IPS-18c (cell line): ENCODE measurements around the gene EIF3B.
A peak's percentile ranks its signal among the peaks of the same experiment; 100 is the strongest.
"Not testable (repeated sequence)": the region's sequence is repeated elsewhere in the genome, so short reads cannot be mapped to it uniquely, and the experiment has no call there.

Experiments used
- H3K4me3 ChIP-seq: 2 replicates; pipeline ENCODE4 v1.7.0; 2013; ENCODE audit warnings: low read depth, mild to moderate bottlenecking, low read length, moderate library complexity; ENCODE audit not compliant: insufficient read depth
- H3K9me3 ChIP-seq: one replicate; pipeline ENCODE4 v1.6.1; 2013; ENCODE audit warnings: mild to moderate bottlenecking, low read length, moderate library complexity; ENCODE audit not compliant: control insufficient read depth, insufficient read depth

Gene EIF3B

GRCh38 chr7:2384354-2385243 lies 30.0 kb downstream of the EIF3B start:
- Histone ChIP-seq H3K4me3 (no peak overlapping the region), H3K9me3 (no peaks in the 10 kb centered on the region)

- H3K9me3 ChIP-seq = not testable (repeated sequence)
These were observed 31.5 kb downstream of the EIF3B start for GRCh38 chr7:2386122-2386521.

GRCh38 chr7:2386964-2387669 lies 32.5 kb downstream of the EIF3B start:
- Histone ChIP-seq H3K4me3 (no peak overlapping the region), H3K9me3 (no peaks in the 10 kb centered on the region)

More at GRCh38 chr7:2386122-2386521, 31.5 kb downstream of the EIF3B start:
- not testable (repeated sequence) for H3K4me3 ChIP-seq

- Histone ChIP-seq H3K9me3 (no peaks in the 10 kb centered on the region), H3K4me3 (no peak overlapping the region)
These were observed 33.4 kb downstream of the EIF3B start for GRCh38 chr7:2387897-2388636.

DNA sequence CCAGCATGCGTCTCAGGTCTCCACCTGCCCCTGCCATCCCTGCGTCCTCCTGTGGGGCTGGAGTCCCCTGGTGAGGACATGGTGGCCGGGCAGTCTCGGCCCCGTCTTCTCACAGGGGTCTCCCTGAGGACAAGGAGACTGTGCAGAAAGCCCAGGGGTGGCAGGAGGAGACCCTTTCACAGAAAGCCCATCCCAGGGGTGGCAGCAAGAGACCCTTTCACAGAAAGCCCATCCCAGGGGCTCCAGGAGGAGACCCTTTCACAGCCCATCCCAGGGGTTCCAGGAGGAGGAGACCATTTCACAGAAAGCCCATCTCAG lies 34.0 kb downstream of the EIF3B start:
- Histone ChIP-seq H3K9me3 (no peaks in the 10 kb centered on the region), H3K4me3 (no peak overlapping the region)

GRCh38 chr7:2390020-2390816 lies 35.6 kb downstream of the EIF3B start:
- H3K9me3 ChIP-seq = not testable (repeated sequence)

DNA sequence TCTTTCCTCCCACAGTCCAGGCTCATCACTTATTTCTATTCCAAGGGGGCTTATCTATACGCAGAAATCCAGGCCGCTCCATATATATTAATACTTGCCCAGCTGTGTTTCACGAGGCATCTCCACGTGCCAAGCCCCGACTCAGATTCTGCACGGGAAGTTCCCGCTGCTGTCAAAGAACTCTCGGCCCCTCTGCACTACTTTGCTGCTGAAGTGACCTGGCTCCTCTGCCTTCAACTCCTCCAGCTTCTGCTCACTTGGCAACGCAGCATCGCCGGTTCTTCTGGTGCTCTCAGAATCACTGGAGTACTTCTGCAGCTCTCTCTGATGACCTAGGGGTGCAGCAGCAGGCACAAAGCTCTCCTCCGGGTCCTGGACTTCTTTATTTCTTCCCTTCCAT lies 39.1 kb downstream of the EIF3B start:
- no peak overlapping the region for H3K4me3 ChIP-seq
- no peaks in the 10 kb centered on the region for H3K9me3 ChIP-seq

More at GRCh38 chr7:2390020-2390816, 35.6 kb downstream of the EIF3B start:
- H3K4me3 ChIP-seq = not testable (repeated sequence)

GRCh38 chr7:2394566-2395082 lies 40.0 kb downstream of the EIF3B start:
- Histone ChIP-seq H3K4me3 (no peak overlapping the region), H3K9me3 (no peaks in the 10 kb centered on the region)

GRCh38 chr7:2398506-2398905 lies 43.9 kb downstream of the EIF3B start:
- no peaks in the 10 kb centered on the region for H3K9me3 ChIP-seq
- no peak overlapping the region for H3K4me3 ChIP-seq

DNA sequence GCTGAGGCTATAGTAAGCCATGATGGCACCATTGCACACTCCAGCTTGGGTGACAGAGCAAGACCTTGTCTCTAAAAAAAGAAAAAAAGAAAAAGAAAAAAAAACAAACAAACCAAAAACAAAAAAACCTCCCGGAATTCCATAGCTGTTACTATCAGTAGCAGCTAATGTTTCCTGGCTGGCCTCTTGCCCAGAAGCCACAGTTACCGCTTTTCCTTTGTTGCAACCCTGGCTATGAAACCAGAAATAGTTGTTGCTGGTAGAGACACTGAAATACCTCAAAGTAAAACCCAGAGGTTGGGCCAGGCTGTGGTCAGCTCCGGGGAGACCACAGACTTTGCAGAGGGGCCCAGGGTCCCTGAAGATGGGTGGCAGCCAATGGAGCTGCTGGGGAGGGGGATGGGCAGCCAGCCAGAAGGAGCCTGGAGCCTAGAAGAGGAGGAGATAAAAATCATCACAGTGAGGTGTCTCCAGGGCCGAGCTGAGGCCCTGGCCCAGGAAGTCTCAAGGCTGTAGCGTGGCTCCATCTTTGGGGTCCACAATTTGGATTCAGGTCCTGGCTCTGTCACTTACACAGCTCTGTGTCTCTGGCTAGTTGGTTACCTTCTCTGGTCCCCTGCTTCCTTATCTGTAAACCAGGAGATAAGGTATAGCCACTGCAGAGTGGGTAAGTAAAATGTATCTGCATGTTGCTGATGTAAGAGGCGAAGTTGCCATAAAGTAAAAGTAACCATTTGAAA lies 45.4 kb downstream of the EIF3B start:
- no peaks in the 10 kb centered on the region for H3K9me3 ChIP-seq
- no peak overlapping the region for H3K4me3 ChIP-seq

GRCh38 chr7:2402687-2403013 lies 48.0 kb downstream of the EIF3B start:
- H3K9me3 ChIP-seq = no peaks in the 10 kb centered on the region
- peak overlapping the region; percentile 78 for H3K4me3 ChIP-seq

GRCh38 chr7:2403014-2403717 lies 48.5 kb downstream of the EIF3B start, which contains the start of gene CHST12:
Gene CHST12, plus strand, starts transcription at chr7:2403611. Its CDS starts 29,029 bp downstream, at chr7:2432640.
- H3K4me3 ChIP-seq = peak within 1 kb of the TSS; percentile 79
- H3K9me3 ChIP-seq = no peaks in the 10 kb centered on the region

DNA sequence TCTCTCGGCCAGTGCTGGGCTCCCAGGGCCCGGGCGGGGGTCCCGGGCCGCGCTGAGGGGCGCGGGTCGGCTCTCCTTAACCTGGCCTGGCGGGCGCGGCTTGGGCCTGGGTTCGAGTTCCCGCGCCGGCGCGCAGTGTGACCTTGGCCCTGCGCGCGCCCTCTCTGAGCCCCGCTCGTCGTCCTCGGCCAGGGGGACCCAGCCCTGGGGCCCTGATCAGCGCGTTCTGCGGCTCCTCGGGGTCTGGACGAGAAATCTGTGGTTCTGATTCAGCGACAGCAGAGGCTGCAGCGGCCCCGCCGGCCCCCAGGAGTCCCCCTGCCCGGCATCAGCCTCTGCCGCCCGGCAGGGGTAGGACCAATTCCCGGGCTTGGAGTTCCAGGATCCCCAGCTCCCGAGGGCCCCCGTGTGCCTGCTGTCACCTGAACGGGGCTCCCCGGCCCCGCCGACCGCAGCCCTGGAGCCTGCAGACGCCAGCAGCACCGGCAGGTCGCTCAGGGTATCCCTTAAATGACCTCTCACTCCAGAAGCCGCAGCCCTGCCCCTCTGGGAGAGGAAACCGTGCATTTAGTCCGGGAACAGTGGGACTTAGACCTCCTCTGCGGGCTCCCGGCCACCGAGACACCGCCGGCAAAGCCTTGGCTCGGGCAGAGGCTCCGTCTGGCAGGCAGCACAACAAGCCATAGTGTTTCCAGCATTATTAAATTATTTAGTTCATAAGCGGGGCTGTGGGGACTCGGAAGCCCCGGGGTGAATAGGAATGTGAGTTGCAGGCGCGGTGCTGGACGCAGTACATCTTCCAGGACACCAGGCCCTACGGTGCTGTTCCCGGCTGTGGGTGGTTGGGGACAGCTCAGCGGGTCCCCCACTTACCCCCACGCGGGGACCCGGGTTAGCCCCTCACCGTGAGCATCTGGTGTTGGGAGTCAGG lies 49.4 kb downstream of the EIF3B start:
- H3K4me3 ChIP-seq = peak overlapping the region; percentile 79

GRCh38 chr7:2404714-2405119 lies 50.1 kb downstream of the EIF3B start:
- peak overlapping the region; percentile 79 for H3K4me3 ChIP-seq
- no peaks in the 10 kb centered on the region for H3K9me3 ChIP-seq

More for the DNA sequence above, 49.4 kb downstream of the EIF3B start:
- no peaks in the 10 kb centered on the region for H3K9me3 ChIP-seq

DNA sequence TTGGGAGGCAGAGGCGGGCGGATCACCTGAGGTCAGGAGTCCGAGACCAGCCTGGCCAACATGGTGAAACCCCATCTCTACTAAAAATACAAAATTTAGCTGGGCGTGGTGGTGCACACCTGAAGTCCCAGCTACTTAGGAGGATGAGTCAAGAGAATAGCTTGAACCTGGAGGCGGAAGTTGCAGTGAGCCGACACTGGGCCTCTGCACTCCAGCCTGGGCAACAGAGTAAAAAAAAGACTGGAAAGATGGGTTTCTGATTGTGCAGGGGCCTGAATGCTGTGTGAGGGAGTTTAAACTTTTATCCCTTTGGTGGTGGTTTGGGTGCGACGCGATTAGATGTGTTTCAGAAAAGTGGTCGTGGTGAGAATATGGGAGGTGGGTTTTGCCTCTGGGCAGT lies 50.6 kb downstream of the EIF3B start:
- no peaks in the 10 kb centered on the region for H3K9me3 ChIP-seq
- H3K4me3 ChIP-seq = no peak overlapping the region
